IMR-90 (cell line): ENCODE measurements around the gene RUFY1. TPM values are rescaled to one million over a fixed set of nuclear protein-coding genes. Genes with fewer than 3 reads are reported as not detected.

ENCODE experiments used
- ATAC-seq: fragments of 200-7000 bp; cut with Tn5 transposase; 2 replicates; pipeline ENCODE4 v1.9.1; 2020; ENCODE audit warnings: low read depth, mild to moderate bottlenecking, moderate library complexity
- BruUV-seq: library from RNA; stranded (reverse); fragments of 400-500 nt; replicated peaks from 2 replicates; lab custom pipeline; 2021; lab: Mats Ljungman, UMichigan
- CTCF ChIA-PET: fragments of 300-600 bp; formaldehyde crosslinking; extraction: SDS; loops from one replicate; lab custom pipeline; 2021; ENCODE audit warnings: antibody characterized with exemption; lab: Yijun Ruan, JAX
- POLR2A ChIA-PET: fragments of 300-600 bp; sonication (Branson Sonifier 250); formaldehyde crosslinking; loops from one replicate; lab custom pipeline; 2022; ENCODE audit warnings: antibody characterized with exemption; ENCODE audit not compliant: unreplicated experiment; lab: Charles Lee
- DNase-seq: peaks from one replicate; pipeline ENCODE4 v3.0.0; 2013
- H2AFZ ChIP-seq: replicated peaks from 2 replicates; pipeline ENCODE3; 2013; ENCODE audit warnings: low read length, mild to moderate bottlenecking; ENCODE audit not compliant: poor library complexity
- H2AK5ac ChIP-seq: 2 replicates; pipeline ENCODE4 v1.6.1; 2013; ENCODE audit warnings: low read depth, low read length, inconsistent platforms
- H2AK9ac ChIP-seq: replicated peaks from 2 replicates; pipeline ENCODE3; 2013; ENCODE audit warnings: mild to moderate bottlenecking, low read depth, low read length, moderate library complexity; ENCODE audit not compliant: poor library complexity
- H2BK120ac ChIP-seq: 2 replicates; pipeline ENCODE4 v1.6.1; 2013; ENCODE audit warnings: low read depth, low read length, inconsistent platforms
- H2BK15ac ChIP-seq: 3 replicates; pipeline ENCODE4 v1.6.1; 2013; ENCODE audit warnings: low read depth, low read length, inconsistent platforms
- H2BK20ac ChIP-seq: 2 replicates; pipeline ENCODE4 v1.6.1; 2013; ENCODE audit warnings: low read depth, mild to moderate bottlenecking, inconsistent platforms, low read length, moderate library complexity
- H2BK5ac ChIP-seq: 2 replicates; pipeline ENCODE4 v1.6.1; 2013; ENCODE audit warnings: mild to moderate bottlenecking, low read depth, low read length, inconsistent platforms; ENCODE audit not compliant: poor library complexity, severe bottlenecking
- H3K14ac ChIP-seq: replicated peaks from 2 replicates; pipeline ENCODE4 v1.6.1; 2013; ENCODE audit warnings: low read depth, low read length, inconsistent platforms
- H3K18ac ChIP-seq: 2 replicates; pipeline ENCODE4 v1.6.1; 2013; ENCODE audit warnings: low read depth, low read length, control low read depth
- H3K23ac ChIP-seq: 2 replicates; pipeline ENCODE4 v1.6.1; 2013; ENCODE audit warnings: low read depth, low read length, inconsistent platforms
- H3K27ac ChIP-seq: 2 replicates; pipeline ENCODE4 v1.5.1; 2013; ENCODE audit warnings: mild to moderate bottlenecking, control low read depth, low read length; ENCODE audit not compliant: insufficient read depth
- H3K27me3 ChIP-seq: 2 replicates; pipeline ENCODE4 v1.6.1; 2013; ENCODE audit warnings: low read length; ENCODE audit not compliant: control insufficient read depth, insufficient read depth
- H3K36me3 ChIP-seq: 2 replicates; pipeline ENCODE4 v1.6.1; 2013; ENCODE audit warnings: low read length, mixed read lengths; ENCODE audit not compliant: control insufficient read depth, insufficient read depth
- H3K4ac ChIP-seq: 2 replicates; pipeline ENCODE4 v1.6.1; 2013; ENCODE audit warnings: low read depth, low read length, inconsistent platforms
- H3K4me1 ChIP-seq: 2 replicates; pipeline ENCODE4 v1.6.1; 2013; ENCODE audit warnings: low read length, mixed read lengths; ENCODE audit not compliant: control insufficient read depth, insufficient read depth
- H3K4me2 ChIP-seq: 2 replicates; pipeline ENCODE4 v1.6.1; 2013; ENCODE audit warnings: low read depth, mild to moderate bottlenecking, control low read depth, low read length, moderate library complexity
- H3K4me3 ChIP-seq: 2 replicates; pipeline ENCODE4 v1.5.1; 2013; ENCODE audit warnings: low read depth, mild to moderate bottlenecking, control low read depth, low read length, moderate library complexity; ENCODE audit not compliant: insufficient read depth
- H3K56ac ChIP-seq: 2 replicates; pipeline ENCODE4 v1.6.1; 2013; ENCODE audit warnings: low read length, inconsistent platforms; ENCODE audit not compliant: insufficient read depth; ENCODE audit errors: extremely low read depth
- H3K79me1 ChIP-seq, 2 experiments: 2 replicates each; pipeline ENCODE4 v1.6.1; 2013; ENCODE audit warnings: low read length in 2 of 2, inconsistent platforms in 1 of 2, low read depth in 1 of 2
- H3K9ac ChIP-seq: 2 replicates; pipeline ENCODE4 v1.6.1; 2013; ENCODE audit warnings: low read depth, low read length, control low read depth
- H3K9me1 ChIP-seq: 2 replicates; pipeline ENCODE4 v1.6.1; 2013; ENCODE audit warnings: low read length, inconsistent platforms; ENCODE audit not compliant: insufficient read depth
- H3K9me3 ChIP-seq: 2 replicates; pipeline ENCODE4 v1.6.1; 2013; ENCODE audit warnings: low read length; ENCODE audit not compliant: control insufficient read depth, insufficient read depth
- H4K20me1 ChIP-seq: 2 replicates; pipeline ENCODE4 v1.6.1; 2013; ENCODE audit warnings: low read length, inconsistent platforms; ENCODE audit not compliant: insufficient read depth
- H4K5ac ChIP-seq: 2 replicates; pipeline ENCODE4 v1.6.1; 2013; ENCODE audit warnings: mild to moderate bottlenecking, low read depth, low read length, control low read depth
- H4K8ac ChIP-seq, 2 experiments: 2 replicates each; pipeline ENCODE4 v1.6.1; 2013; ENCODE audit warnings: low read depth in 2 of 2, low read length in 2 of 2, control low read depth in 1 of 2, inconsistent platforms in 1 of 2
- H4K91ac ChIP-seq: 2 replicates; pipeline ENCODE4 v1.6.1; 2013; ENCODE audit warnings: low read depth, low read length, inconsistent platforms; ENCODE audit not compliant: insufficient read depth
- CEBPB ChIP-seq: IDR thresholded peaks from 2 replicates; pipeline ENCODE4 v1.6.1; 2012; ENCODE audit warnings: low read depth, low read length, improper control_type of control experiment
- CTCF ChIP-seq: conservative IDR thresholded peaks from 2 replicates; pipeline ENCODE4 v1.5.1; 2012; ENCODE audit warnings: mild to moderate bottlenecking, low read depth, low read length, improper control_type of control experiment
- ELK1 ChIP-seq: fragments of 150-350 bp; IDR thresholded peaks from 2 replicates; pipeline ENCODE4 v1.6.1; 2016; ENCODE audit warnings: low read depth, mild to moderate bottlenecking, low read length, moderate library complexity, borderline replicate concordance
- FOS ChIP-seq: fragments of 150-350 bp; IDR thresholded peaks from 2 replicates; pipeline ENCODE4 v1.6.1; 2016; ENCODE audit warnings: low read depth, low read length
- POLR2A ChIP-seq: IDR thresholded peaks from 2 replicates; pipeline ENCODE4 v1.6.1; 2012; ENCODE audit warnings: mild to moderate bottlenecking, low read depth, low read length
- RAD21 ChIP-seq: IDR thresholded peaks from 2 replicates; pipeline ENCODE4 v1.6.1; 2012; ENCODE audit warnings: low read length, improper control_type of control experiment
- USF2 ChIP-seq: fragments of 150-350 bp; IDR thresholded peaks from 2 replicates; pipeline ENCODE4 v1.6.1; 2017; ENCODE audit warnings: mild to moderate bottlenecking, antibody characterized with exemption, low read length, low read depth
- WGBS, 2 experiments: methylation state at CpG; one replicate each; pipeline versions ENCODE4 v1.1.5 to v1.1.7; 2013; ENCODE audit warnings: missing lambda C conversion rate in 2 of 2; ENCODE audit not compliant: insufficient read length in 1 of 2; ENCODE audit errors: extremely low coverage in 2 of 2; 5-methylcytosine and 5-hydroxymethylcytosine counted together
- dilution Hi-C: fragments of 300-500 bp; cut with HindIII; formaldehyde crosslinking; loops from one replicate; pipeline ENCODE4 v1.14.3; 2018; ENCODE audit warnings: low sequenced_read_pairs; ENCODE audit not compliant: unreplicated experiment
- in situ Hi-C: fragments of 300-500 bp; cut with MboI; formaldehyde crosslinking; loops from 3 replicates; pipeline ENCODE4 v1.14.3; 2019; ENCODE audit warnings: low sequenced_read_pairs, inconsistent platforms, mixed read lengths
- intact Hi-C: fragments of 100-400 bp; cut with micrococcal nuclease; formaldehyde crosslinking; loops from 2 replicates; pipeline ENCODE4 v1.10.0; 2022
- polyA plus RNA-seq, 3 experiments: library from polyadenylated mRNA; depleted of rRNA; stranded (reverse); fragments of >200 nt; gene quantifications; 2 replicates each; pipeline ENCODE4 v1.2.3, GENCODE V29; 2012; ENCODE audit warnings: low replicate concordance in 1 of 3
- total RNA-seq: library from RNA; depleted of rRNA; stranded (reverse); fragments of >200 nt; gene quantifications from 2 replicates; pipeline ENCODE4 v1.2.3, GENCODE V29; 2012

RUFY1 gene
- total and polyA plus RNA-seq, 2 of the 4 experiments (the other 2 are of a cell fraction): 19.5 to 21.8 TPM

GRCh38 chr5:179620293-179620692 lies 69.9 kb downstream of the RUFY1 start:
- Histone ChIP-seq H3K27me3 (no peaks in the 10 kb centered on the region), H2BK20ac (no peak overlapping the region), H3K27ac (no peak overlapping the region), H3K9me3 (no peaks in the 10 kb centered on the region), H2BK5ac (no peak overlapping the region), H3K36me3 (peaks cover 51% of the 10 kb centered on the region), H3K18ac (no peak overlapping the region), H3K79me1 (peaks cover 13 to 44% of the 10 kb centered on the region in 2 experiments; a peak in 3 of 4 replicates), H3K23ac (peak overlapping the region; percentile 46; the same call in 1 of the 2 replicates), H4K5ac (no peak overlapping the region), H3K4me2 (peak overlapping the region; percentile 98), H4K8ac (no peak overlapping the region), H2AK5ac (no peak overlapping the region), H3K4me3 (peak overlapping the region; percentile 14), H2AFZ (no peak overlapping the region), H3K9ac (no peak overlapping the region; the same call in 1 of the 2 replicates), H3K9me1 (peaks cover 11% of the 10 kb centered on the region; the same call in 1 of the 2 replicates), H3K4ac (no peak overlapping the region), H4K91ac (no peak overlapping the region), H2BK15ac (no peak overlapping the region), H2AK9ac (no peak overlapping the region), H2BK120ac (no peak overlapping the region), H3K4me1 (peaks cover 12% of the 10 kb centered on the region), H3K56ac (no peak overlapping the region), H4K20me1 (peaks cover 81% of the 10 kb centered on the region), H3K14ac (no peak overlapping the region)
- POLR2A ChIA-PET: interaction anchor here (0.6 kb wide), 1 partner anchor 34 kb away, joined by 3 read pairs; no protein-coding TSS in a partner anchor
- CTCF ChIA-PET: interaction anchor here (2.1 kb wide), 1 partner anchor 48 kb away, joined by 7 read pairs; no protein-coding TSS in a partner anchor
- no TSS peak for BruUV-seq
- TF ChIP-seq RAD21 (no peak), CEBPB (peak; percentile 60), USF2 (peak; percentile 75), CTCF (no peak), FOS (no peak), POLR2A (no peak), ELK1 (no peak)
- DNase-seq: no peak
- intact Hi-C loops: loop anchor here (5.0 kb wide), 2 partner anchors 77 to 202 kb away; partner anchors contain the start of genes CANX and SQSTM1
- dilution Hi-C loops: no loop called here
- in situ Hi-C loops: no loop called here
- no CpG with 5 or more reads among the region's 3 CpGs for WGBS, 2 experiments
- no peak for ATAC-seq
